A549 treated with AZD9567 at 1 μM for 4 hours (cell line): ENCODE data around the gene BICDL1. TPM values are rescaled to one million over a fixed set of nuclear protein-coding genes. Genes with fewer than 3 reads are reported as not detected.

Experiments
- total RNA-seq: library from RNA; stranded (reverse); fragments of 200-300 nt; extraction: Qiagen RNA extraction; gene quantifications from 5 replicates; pipeline ENCODE4 v1.2.3, GENCODE V29; 2022; ENCODE audit not compliant: insufficient read depth

BICDL1 gene, protein sequence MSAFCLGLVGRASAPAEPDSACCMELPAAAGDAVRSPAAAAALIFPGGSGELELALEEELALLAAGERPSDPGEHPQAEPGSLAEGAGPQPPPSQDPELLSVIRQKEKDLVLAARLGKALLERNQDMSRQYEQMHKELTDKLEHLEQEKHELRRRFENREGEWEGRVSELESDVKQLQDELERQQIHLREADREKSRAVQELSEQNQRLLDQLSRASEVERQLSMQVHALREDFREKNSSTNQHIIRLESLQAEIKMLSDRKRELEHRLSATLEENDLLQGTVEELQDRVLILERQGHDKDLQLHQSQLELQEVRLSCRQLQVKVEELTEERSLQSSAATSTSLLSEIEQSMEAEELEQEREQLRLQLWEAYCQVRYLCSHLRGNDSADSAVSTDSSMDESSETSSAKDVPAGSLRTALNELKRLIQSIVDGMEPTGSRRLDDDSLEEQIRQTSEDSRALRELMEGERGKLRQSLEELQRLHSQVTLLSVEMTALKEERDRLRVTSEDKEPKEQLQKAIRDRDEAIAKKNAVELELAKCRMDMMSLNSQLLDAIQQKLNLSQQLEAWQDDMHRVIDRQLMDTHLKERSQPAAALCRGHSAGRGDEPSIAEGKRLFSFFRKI
- total RNA-seq = 2.1 to 5.7 TPM (median 4.7 TPM) in 5 replicates

GRCh38 chr12:119988472-119989360 lies at the start of gene BICDL1:
TSS of gene BICDL1 (plus strand) at chr12:119989236. CDS start at chr12:119989869, 633 bp downstream.

GRCh38 chr12:120116441-120116791 lies 127.4 kb downstream of the BICDL1 start, which contains the start of gene RAB35:
TSS of gene RAB35 (minus strand) at chr12:120116753. CDS start at chr12:120116650, 103 bp downstream.

Other genes starting within 250 kb of the BICDL1 start
- gene CIT, start 111.9 kb upstream of the BICDL1 start, total RNA-seq = 9.1 to 14.6 TPM (median 12.3 TPM) in 5 replicates
- 79.9 to 87.6 TPM (median 81.6 TPM) in 5 replicates for gene RAB35, start 127.5 kb downstream of the BICDL1 start, total RNA-seq
- gene GCN1, start 205.5 kb downstream of the BICDL1 start, total RNA-seq = 53.4 to 73.4 TPM (median 56.7 TPM) in 5 replicates
- gene RPLP0, start 211.9 kb downstream of the BICDL1 start, total RNA-seq = 3,597 to 4,224 TPM (median 3,618 TPM) in 5 replicates